HG03159 (cell line): ENCODE measurements around the gene MSRB3.

ENCODE experiments used
- ATAC-seq: cut with Tn5 transposase; IDR thresholded peaks from one replicate; pipeline ENCODE4 v1.9.1; 2021; ENCODE audit warnings: mild to moderate bottlenecking, moderate library complexity; ENCODE audit not compliant: unreplicated experiment

Gene MSRB3

DNA sequence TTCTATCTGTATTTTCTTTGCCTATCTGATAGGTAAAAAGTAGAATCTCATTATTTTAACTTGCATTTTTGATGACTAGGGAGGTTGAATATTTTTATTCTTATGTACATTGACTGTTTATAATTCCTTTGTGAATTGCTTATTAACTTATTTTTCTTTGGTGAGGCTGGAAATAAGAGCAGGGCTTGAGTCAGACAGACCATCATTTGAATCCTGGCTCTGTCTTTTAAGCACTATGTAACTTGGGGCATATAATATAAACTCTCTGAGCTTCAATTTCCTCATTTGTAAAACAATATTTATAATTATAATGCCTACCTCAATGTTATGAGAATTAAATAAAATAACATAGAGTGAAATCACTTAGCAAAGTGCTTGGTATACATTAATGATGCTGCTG lies 108.9 kb downstream of the MSRB3 start:
- no peak for ATAC-seq

GRCh38 chr12:65389436-65389835 lies 111.0 kb downstream of the MSRB3 start:
- ATAC-seq, result no peak

DNA sequence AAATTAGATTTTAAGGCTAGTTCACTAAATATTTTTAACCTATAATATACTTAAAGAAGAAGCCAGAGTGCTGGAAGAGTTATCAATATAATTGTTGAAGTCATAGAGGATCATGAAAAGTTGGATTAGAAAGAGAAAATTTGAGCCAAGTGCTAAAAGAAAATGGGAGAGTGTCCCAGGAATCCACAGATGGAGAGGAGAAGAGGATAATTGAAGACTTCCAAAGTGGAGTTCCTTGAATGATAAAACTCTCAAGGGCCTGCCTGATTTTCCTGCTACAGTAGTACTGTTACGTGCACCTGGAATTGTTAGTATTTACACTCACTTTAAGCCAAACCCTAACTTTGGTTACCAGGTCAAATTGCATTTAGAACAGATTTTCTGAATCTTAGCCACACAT lies 113.2 kb downstream of the MSRB3 start:
- no peak for ATAC-seq

- ATAC-seq, result no peak
Observed at GRCh38 chr12:65392491-65392890, 114.0 kb downstream of the MSRB3 start.

DNA sequence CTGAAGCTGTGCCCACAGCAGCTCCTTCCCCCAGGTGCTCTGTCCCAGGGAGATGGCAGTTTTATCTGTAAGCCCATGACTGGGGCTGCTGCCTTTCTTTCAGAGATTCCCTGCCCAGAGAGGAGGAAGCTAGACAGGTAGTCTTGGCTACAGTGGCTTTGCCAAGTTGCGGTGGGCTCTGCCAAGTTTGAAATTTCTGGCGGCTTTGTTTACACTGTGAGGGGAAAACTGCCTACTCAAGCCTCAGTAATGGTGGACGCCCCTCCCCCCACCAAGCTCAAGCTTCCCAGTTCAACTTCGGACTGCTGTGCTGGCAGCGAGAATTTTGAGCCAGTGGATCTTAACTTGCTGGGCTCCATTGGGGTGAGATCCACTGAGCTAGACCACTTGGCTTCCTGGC lies 124.7 kb downstream of the MSRB3 start:
- ATAC-seq, result no peak

GRCh38 chr12:65407388-65408149 lies 129.1 kb downstream of the MSRB3 start:
- ATAC-seq, result no peak

GRCh38 chr12:65408441-65408840 lies 130.0 kb downstream of the MSRB3 start:
- no peak for ATAC-seq

GRCh38 chr12:65409726-65410125 lies 131.2 kb downstream of the MSRB3 start:
- no peak for ATAC-seq

- ATAC-seq, result no peak
Observed at GRCh38 chr12:65411171-65411570, 132.7 kb downstream of the MSRB3 start.

DNA sequence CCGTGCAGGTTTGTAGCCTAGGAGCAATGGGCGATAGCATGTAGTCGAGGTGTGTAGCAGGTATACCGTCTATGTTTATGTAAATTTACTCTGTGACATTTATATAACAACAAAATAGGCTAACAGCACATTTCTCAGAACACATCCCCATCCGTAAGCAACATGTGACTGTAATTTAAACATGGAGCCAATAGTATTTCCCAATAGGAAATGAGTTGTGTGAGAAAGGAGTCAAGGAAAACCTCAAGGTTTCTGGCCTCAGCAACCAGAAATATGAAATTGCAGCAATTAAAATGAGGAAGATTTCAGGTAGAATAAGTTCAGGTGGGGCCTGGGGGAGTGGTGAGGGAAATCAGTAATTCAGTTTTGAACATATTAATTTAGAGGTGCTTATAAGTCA lies 136.0 kb downstream of the MSRB3 start:
- no peak for ATAC-seq

GRCh38 chr12:65415826-65416225 lies 137.3 kb downstream of the MSRB3 start:
- no peak for ATAC-seq

GRCh38 chr12:65419284-65420072 lies 141.0 kb downstream of the MSRB3 start:
- ATAC-seq, result no peak

GRCh38 chr12:65420941-65421340 lies 142.5 kb downstream of the MSRB3 start:
- ATAC-seq, result no peak

DNA sequence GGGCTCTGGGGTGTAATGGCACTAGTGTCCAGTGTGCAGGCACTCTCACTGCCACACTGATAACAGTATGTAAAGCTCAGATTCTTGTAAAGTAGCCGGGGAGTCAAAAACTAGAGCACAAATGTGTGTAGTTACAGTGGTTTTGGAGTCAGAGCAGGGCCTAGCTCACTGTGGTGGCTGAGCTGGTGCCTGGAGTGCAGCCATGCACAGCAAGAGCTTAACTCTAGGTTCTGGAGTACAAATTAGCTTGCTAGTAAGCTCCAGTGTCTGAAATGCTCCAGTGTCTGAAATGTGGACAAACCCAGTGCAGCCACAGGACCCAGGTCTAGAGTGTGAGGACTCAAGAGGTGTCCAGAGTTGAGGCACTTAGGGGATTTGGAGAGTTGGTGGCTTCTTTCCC lies 149.2 kb downstream of the MSRB3 start:
- no peak for ATAC-seq

- no peak for ATAC-seq
Observed at GRCh38 chr12:65430006-65430405, 151.5 kb downstream of the MSRB3 start.

DNA sequence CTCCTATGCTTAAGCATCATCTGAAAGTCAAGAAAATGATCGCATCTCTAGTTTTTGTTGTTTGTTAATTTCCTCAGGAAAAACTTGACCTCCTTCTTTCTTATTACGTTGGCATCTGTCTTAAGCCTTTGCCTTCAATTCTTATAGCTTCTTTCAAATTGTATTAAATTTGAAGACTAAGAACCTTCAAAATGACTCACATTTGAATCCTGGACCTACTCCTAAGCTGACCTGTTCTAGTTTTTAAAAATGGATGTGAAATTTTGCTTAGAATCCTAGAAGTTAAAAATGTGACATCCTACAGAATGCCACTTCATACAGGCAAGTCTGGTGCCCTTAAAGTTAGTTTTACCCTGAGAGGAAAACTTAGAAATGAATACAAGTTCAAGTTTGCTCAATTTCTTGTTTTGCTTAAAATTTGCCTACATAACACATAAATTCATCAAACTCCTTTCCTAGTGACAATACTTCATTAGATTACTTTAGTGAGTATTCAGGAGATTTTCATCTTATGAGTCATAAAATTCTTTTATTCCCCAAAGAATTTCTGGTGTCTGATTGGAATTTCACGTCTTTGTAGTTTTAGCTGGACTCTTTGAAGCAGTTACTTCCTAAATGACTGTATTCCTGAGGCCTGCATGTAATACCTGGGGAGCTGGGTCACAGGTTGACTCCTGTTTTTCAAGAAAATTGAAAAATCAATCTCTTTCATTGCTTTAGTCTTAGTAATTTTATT lies 152.3 kb downstream of the MSRB3 start:
- no peak for ATAC-seq

DNA sequence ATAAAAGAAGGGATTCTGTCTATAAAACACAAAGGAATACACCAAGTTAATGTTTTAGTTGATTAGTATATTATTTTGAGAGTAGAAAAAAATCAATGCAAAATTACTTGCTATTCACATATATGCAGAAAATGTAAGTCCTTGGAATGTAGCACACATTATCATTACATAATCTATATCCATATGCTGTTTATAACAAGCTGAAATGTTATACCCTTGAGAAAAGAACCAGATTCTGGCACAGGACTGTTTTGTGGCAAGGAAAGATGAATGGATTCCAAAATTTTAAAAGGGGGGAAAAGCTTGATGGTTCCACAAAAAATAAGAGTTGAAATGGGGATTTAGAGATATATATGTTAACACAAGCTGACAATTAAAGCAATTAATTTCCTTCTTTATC lies 153.6 kb downstream of the MSRB3 start:
- no peak for ATAC-seq

GRCh38 chr12:65432651-65433050 lies 154.2 kb downstream of the MSRB3 start:
- no peak for ATAC-seq

- no peak for ATAC-seq
Observed at GRCh38 chr12:65434737-65435136, 156.3 kb downstream of the MSRB3 start.

- ATAC-seq, result no peak
Observed at GRCh38 chr12:65443038-65443437, 164.6 kb downstream of the MSRB3 start.

GRCh38 chr12:65444996-65445395 lies 166.5 kb downstream of the MSRB3 start:
- no peak for ATAC-seq

- no peak for ATAC-seq
Observed at GRCh38 chr12:65446901-65447300, 168.4 kb downstream of the MSRB3 start.
